Mesendoderm (in vitro differentiated cells): Measurements from ENCODE around the gene INAFM2.

ENCODE experiments used
- DNase-seq: peaks from one replicate; pipeline ENCODE4 v3.0.0; 2013
- H2AK5ac ChIP-seq: 2 replicates; pipeline ENCODE4 v1.6.1; 2013; ENCODE audit warnings: low read length, inconsistent platforms
- H2BK120ac ChIP-seq: 2 replicates; pipeline ENCODE4 v1.6.1; 2013; ENCODE audit warnings: low read depth, mild to moderate bottlenecking, low read length, moderate library complexity, mixed read lengths
- H2BK15ac ChIP-seq: replicated peaks from 2 replicates; pipeline ENCODE4 v1.6.1; 2013; ENCODE audit warnings: low read depth, mild to moderate bottlenecking, moderate library complexity
- H2BK5ac ChIP-seq: 2 replicates; pipeline ENCODE4 v1.6.1; 2013; ENCODE audit warnings: low read length, inconsistent platforms
- H3K18ac ChIP-seq: 2 replicates; pipeline ENCODE4 v1.6.1; 2013; ENCODE audit warnings: mild to moderate bottlenecking, low read length, mixed read lengths
- H3K23ac ChIP-seq: one replicate; pipeline ENCODE4 v1.6.1; 2013; ENCODE audit warnings: low read length
- H3K27ac ChIP-seq: 2 replicates; pipeline ENCODE4 v1.5.1; 2013; ENCODE audit warnings: low read depth, mild to moderate bottlenecking, inconsistent platforms, low read length, moderate library complexity
- H3K27me3 ChIP-seq: 2 replicates; pipeline ENCODE4 v1.6.1; 2013; ENCODE audit warnings: low read length, control low read depth, mild to moderate bottlenecking, inconsistent platforms; ENCODE audit not compliant: insufficient read depth, poor library complexity
- H3K36me3 ChIP-seq: 2 replicates; pipeline ENCODE4 v1.6.1; 2013; ENCODE audit warnings: low read length, inconsistent platforms; ENCODE audit not compliant: control insufficient read depth, insufficient read depth
- H3K4ac ChIP-seq: one replicate; pipeline ENCODE4 v1.6.1; 2013; ENCODE audit warnings: low read depth, mild to moderate bottlenecking, low read length, moderate library complexity
- H3K4me1 ChIP-seq: 2 replicates; pipeline ENCODE4 v1.6.1; 2013; ENCODE audit warnings: low read depth, low read length, inconsistent platforms; ENCODE audit not compliant: control insufficient read depth
- H3K4me2 ChIP-seq: 2 replicates; pipeline ENCODE4 v1.6.1; 2013; ENCODE audit warnings: low read length
- H3K4me3 ChIP-seq: 2 replicates; pipeline ENCODE4 v1.5.1; 2013; ENCODE audit warnings: mild to moderate bottlenecking, low read length
- H3K56ac ChIP-seq: one replicate; pipeline ENCODE4 v1.6.1; 2013; ENCODE audit warnings: low read length
- H3K79me1 ChIP-seq: 2 replicates; pipeline ENCODE4 v1.6.1; 2013; ENCODE audit warnings: low read length, inconsistent platforms
- H3K79me2 ChIP-seq: 2 replicates; pipeline ENCODE4 v1.6.1; 2013; ENCODE audit warnings: mild to moderate bottlenecking, low read length; ENCODE audit not compliant: control insufficient read depth, insufficient read depth
- H3K9ac ChIP-seq: 2 replicates; pipeline ENCODE4 v1.6.1; 2013; ENCODE audit warnings: low read length, inconsistent platforms
- H4K5ac ChIP-seq: one replicate; pipeline ENCODE4 v1.6.1; 2013; ENCODE audit warnings: low read length
- H4K8ac ChIP-seq: one replicate; pipeline ENCODE4 v1.6.1; 2013; ENCODE audit warnings: low read depth, mild to moderate bottlenecking, control low read depth, low read length, moderate library complexity
- WGBS: extraction: QIAGEN DNeasy Blood & Tissue Kit; methylation state at CpG from one replicate; pipeline ENCODE4 v1.1.7; 2013; ENCODE audit warnings: low lambda C conversion rate, missing lambda C conversion rate; ENCODE audit not compliant: insufficient coverage; ENCODE audit errors: extremely low coverage; 5-methylcytosine and 5-hydroxymethylcytosine counted together

Gene INAFM2

DNA sequence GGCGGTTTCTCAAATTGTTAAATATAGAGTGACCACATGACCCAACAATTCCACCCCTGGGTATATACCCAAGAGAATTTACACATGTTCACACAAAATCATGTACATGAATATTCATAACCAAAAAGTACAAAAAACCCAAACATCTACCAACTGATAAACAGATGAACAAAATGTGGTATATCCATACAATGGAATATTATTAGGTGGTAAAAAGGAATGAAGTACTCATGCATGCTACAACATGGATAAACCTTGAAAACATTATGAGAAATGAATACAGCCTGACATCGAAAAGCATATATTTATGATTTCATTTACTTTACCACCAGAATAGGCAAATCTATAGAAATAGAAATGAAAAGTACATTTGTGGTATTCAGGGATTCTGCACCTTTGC is 23.1 kb upstream of the INAFM2 start:
- Histone ChIP-seq H3K23ac (no peak overlapping the region), H3K4me1 (peaks cover 10% of the 10 kb centered on the region)

DNA sequence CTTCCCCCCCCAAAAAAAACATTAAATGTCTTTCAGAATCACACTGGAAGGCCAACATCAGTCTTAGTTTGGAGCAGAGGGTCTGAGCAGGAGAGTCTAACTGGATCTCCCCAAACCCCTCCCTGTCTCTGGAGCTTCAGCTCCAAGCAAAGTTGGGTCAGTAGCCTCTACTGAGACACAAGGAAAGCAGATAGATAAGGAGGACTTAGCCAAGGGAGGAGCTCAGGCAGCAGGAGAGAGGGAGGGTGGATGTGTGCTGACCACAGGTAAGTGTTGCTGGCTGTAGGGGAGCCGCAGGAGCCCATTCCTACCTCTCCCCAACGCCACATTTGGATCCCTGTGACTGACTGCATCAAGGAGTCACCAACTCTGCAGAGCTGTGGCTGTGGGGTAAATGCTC is 22.7 kb upstream of the INAFM2 start:
- Histone ChIP-seq H4K8ac (no peak overlapping the region), H3K4me3 (no peak overlapping the region), H3K9ac (no peak overlapping the region), H2BK5ac (no peak overlapping the region), H2BK15ac (no peak overlapping the region), H3K36me3 (no peaks in the 10 kb centered on the region), H3K79me1 (no peaks in the 10 kb centered on the region), H3K4me1 (peaks cover 10% of the 10 kb centered on the region), H3K23ac (no peak overlapping the region), H3K4ac (no peak overlapping the region), H2AK5ac (no peak overlapping the region), H3K79me2 (no peaks in the 10 kb centered on the region), H3K4me2 (no peak overlapping the region), H3K27ac (no peak overlapping the region), H2BK120ac (no peak overlapping the region), H3K56ac (no peak overlapping the region), H3K27me3 (no peaks in the 10 kb centered on the region), H4K5ac (no peak overlapping the region), H3K18ac (no peak overlapping the region)
- DNase-seq, result peak; percentile 10
- no CpG with 5 or more reads among the region's 2 CpGs for WGBS

More for the DNA sequence above, 23.1 kb upstream of the INAFM2 start:
- Histone ChIP-seq H3K4me3 (no peak overlapping the region), H3K56ac (no peak overlapping the region), H3K4me2 (no peak overlapping the region), H2BK120ac (no peak overlapping the region), H3K27ac (no peak overlapping the region), H3K27me3 (no peaks in the 10 kb centered on the region), H2BK15ac (no peak overlapping the region), H2BK5ac (no peak overlapping the region), H3K79me1 (no peaks in the 10 kb centered on the region), H4K5ac (no peak overlapping the region), H3K36me3 (no peaks in the 10 kb centered on the region), H3K9ac (no peak overlapping the region), H4K8ac (no peak overlapping the region), H3K79me2 (no peaks in the 10 kb centered on the region), H3K18ac (no peak overlapping the region), H2AK5ac (no peak overlapping the region), H3K4ac (no peak overlapping the region)
- DNase-seq, result no peak
- WGBS, result no CpG with 5 or more reads among the region's 2 CpGs

DNA sequence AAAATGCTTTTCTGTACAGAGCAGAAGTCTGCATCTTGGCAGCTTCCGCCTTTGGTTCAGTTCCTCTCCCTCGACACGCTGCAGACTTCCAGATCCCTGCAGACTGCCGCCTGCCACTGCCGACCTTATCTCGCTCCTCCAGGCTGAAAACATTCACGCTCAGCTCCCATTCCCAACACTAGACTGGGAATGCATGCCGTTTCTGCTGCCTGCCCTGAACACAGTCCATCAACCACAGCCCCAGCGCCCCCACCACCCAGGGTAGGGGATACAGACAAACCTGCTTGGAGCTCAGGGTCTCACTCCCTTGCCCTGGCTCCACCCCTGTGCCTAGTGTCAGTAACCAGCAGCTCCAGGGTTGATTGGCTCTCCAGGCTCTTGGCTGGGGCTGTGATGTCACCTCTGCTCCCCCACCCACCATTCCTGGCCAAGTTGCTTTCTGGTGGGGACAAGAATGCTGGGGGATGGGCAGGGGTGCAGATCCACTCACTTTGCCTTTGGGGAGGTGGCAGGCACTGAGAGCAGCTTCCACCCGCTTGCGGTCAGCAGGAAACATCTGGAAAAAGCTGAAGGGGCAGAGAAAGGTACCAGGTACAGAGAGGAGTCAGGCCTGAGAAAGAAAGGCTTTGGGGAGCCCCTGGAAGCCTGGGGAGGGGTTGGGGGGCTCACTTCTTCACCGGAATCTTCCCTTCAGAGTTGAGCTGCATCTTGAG is 21.9 kb upstream of the INAFM2 start:
- peaks cover 8% of the 10 kb centered on the region for H3K4me1 ChIP-seq
- H3K36me3 ChIP-seq, result no peaks in the 10 kb centered on the region
- H2BK5ac ChIP-seq, result no peak overlapping the region
- no peak overlapping the region for H2BK15ac ChIP-seq
- no peak overlapping the region for H3K18ac ChIP-seq
- H3K9ac ChIP-seq, result peak overlapping the region; percentile 35
- H4K5ac ChIP-seq, result no peak overlapping the region
- no peak overlapping the region for H2BK120ac ChIP-seq
- H3K79me2 ChIP-seq, result no peaks in the 10 kb centered on the region
- H3K79me1 ChIP-seq, result no peaks in the 10 kb centered on the region
- H3K4ac ChIP-seq, result no peak overlapping the region
- H4K8ac ChIP-seq, result no peak overlapping the region
- H3K23ac ChIP-seq, result no peak overlapping the region
- no peak overlapping the region for H3K27ac ChIP-seq
- DNase-seq, result peak; percentile 85
- H3K56ac ChIP-seq, result peak overlapping the region; percentile 61
- no peak overlapping the region for H2AK5ac ChIP-seq
- H3K4me3 ChIP-seq, result no peak overlapping the region
- H3K4me2 ChIP-seq, result no peak overlapping the region
- WGBS, result no CpG with 5 or more reads among the region's 12 CpGs
- no peaks in the 10 kb centered on the region for H3K27me3 ChIP-seq

- H3K4me2 ChIP-seq, result no peak overlapping the region
- no peak overlapping the region for H3K4ac ChIP-seq
- no peaks in the 10 kb centered on the region for H3K36me3 ChIP-seq
- H3K27me3 ChIP-seq, result no peaks in the 10 kb centered on the region
- H3K4me1 ChIP-seq, result peaks cover 5% of the 10 kb centered on the region
- no peak overlapping the region for H3K23ac ChIP-seq
- no peak overlapping the region for H3K4me3 ChIP-seq
- H3K79me2 ChIP-seq, result no peaks in the 10 kb centered on the region
- H2BK15ac ChIP-seq, result no peak overlapping the region
- no peak overlapping the region for H4K5ac ChIP-seq
- H3K27ac ChIP-seq, result no peak overlapping the region
- no peak overlapping the region for H2BK120ac ChIP-seq
- H3K9ac ChIP-seq, result peak overlapping the region; percentile 35
- no peaks in the 10 kb centered on the region for H3K79me1 ChIP-seq
- no peak overlapping the region for H4K8ac ChIP-seq
- peak overlapping the region; percentile 39 for H2AK5ac ChIP-seq
- no peak overlapping the region for H3K18ac ChIP-seq
- H2BK5ac ChIP-seq, result no peak overlapping the region
- no CpG with 5 or more reads among the region's 19 CpGs for WGBS
- no peak for DNase-seq
- peak overlapping the region; percentile 61 for H3K56ac ChIP-seq
Measured at GRCh38 chr15:40302288-40302886, 21.1 kb upstream of the INAFM2 start.

DNA sequence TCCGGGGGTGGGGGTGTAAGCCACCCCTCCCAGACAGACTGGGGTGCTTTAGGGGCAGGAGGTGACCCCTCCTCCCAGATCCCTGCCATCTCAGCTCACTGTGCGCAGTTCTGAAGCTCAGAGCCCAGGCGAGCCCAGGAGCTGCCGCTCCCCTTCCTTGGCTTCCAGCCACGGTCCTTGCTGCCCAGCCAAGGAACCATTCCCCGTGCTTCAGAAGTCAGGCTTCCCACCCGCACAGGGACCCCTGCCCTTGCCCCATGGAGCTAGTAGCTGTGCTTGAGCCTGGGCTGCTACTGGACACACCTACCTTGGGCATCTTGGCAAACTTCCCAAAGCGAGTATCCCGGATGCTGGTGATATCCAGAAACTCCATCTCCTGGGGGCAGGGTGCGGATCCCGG is 20.5 kb upstream of the INAFM2 start:
- no peak overlapping the region for H3K18ac ChIP-seq
- H4K8ac ChIP-seq, result no peak overlapping the region
- no peak overlapping the region for H2AK5ac ChIP-seq
- H3K27me3 ChIP-seq, result no peaks in the 10 kb centered on the region
- H2BK15ac ChIP-seq, result no peak overlapping the region
- DNase-seq, result no peak
- H3K79me2 ChIP-seq, result no peaks in the 10 kb centered on the region
- no peak overlapping the region for H3K23ac ChIP-seq
- no peak overlapping the region for H2BK5ac ChIP-seq
- H3K79me1 ChIP-seq, result no peaks in the 10 kb centered on the region
- no peaks in the 10 kb centered on the region for H3K36me3 ChIP-seq
- H4K5ac ChIP-seq, result no peak overlapping the region
- H3K27ac ChIP-seq, result no peak overlapping the region
- no CpG with 5 or more reads among the region's 11 CpGs for WGBS
- no peak overlapping the region for H3K4me2 ChIP-seq
- no peak overlapping the region for H3K4ac ChIP-seq
- H3K56ac ChIP-seq, result no peak overlapping the region
- no peak overlapping the region for H3K9ac ChIP-seq
- H3K4me3 ChIP-seq, result no peak overlapping the region
- peaks cover 6% of the 10 kb centered on the region for H3K4me1 ChIP-seq
- H2BK120ac ChIP-seq, result no peak overlapping the region
